Stimulated activated CD8-positive, alpha-beta memory T cell treated with anti-CD3 and anti-CD28 coated beads, Interleukin-15, amount 100 ng/mL, for 4 hours (primary cell): Measurements from ENCODE around the gene ADD1.

ENCODE experiments used
- DNase-seq, 2 donors: peaks; one replicate each; pipeline ENCODE4 v3.0.0-alpha.2; 2020; ENCODE audit warnings: low read depth in 2 of 2

Gene ADD1

GRCh38 chr4:2843263-2843940, at the start of gene ADD1:
Gene ADD1 (plus strand): TSS chr4:2843844. CDS start chr4:2875916, 32,072 bp downstream.
- peak; percentile 79 to 92 for DNase-seq

GRCh38 chr4:2794486-2795299, 49.0 kb upstream of the ADD1 start:
- no peak for DNase-seq

- no peak for DNase-seq
Observed at GRCh38 chr4:2795300-2795892, 48.2 kb upstream of the ADD1 start.

GRCh38 chr4:2795893-2796848, 47.5 kb upstream of the ADD1 start:
- DNase-seq, result no peak

GRCh38 chr4:2796849-2797544, 46.6 kb upstream of the ADD1 start:
- no peak for DNase-seq

GRCh38 chr4:2797545-2798305, 45.9 kb upstream of the ADD1 start:
- peak in 1 of 2 donors; percentile 51 for DNase-seq

- no peak for DNase-seq
Observed at GRCh38 chr4:2798399-2799223, 45.0 kb upstream of the ADD1 start.

- DNase-seq, result no peak
Observed at GRCh38 chr4:2799224-2799911, 44.3 kb upstream of the ADD1 start.

GRCh38 chr4:2799971-2800690, 43.5 kb upstream of the ADD1 start:
- DNase-seq, result no peak

GRCh38 chr4:2800691-2801596, 42.7 kb upstream of the ADD1 start:
- no peak for DNase-seq

- DNase-seq, result no peak
Observed at GRCh38 chr4:2802618-2803531, 40.8 kb upstream of the ADD1 start.

- no peak for DNase-seq
Observed at GRCh38 chr4:2803624-2804448, 39.8 kb upstream of the ADD1 start.

- no peak for DNase-seq
Observed at GRCh38 chr4:2804449-2804972, 39.1 kb upstream of the ADD1 start.

GRCh38 chr4:2804973-2805501, 38.6 kb upstream of the ADD1 start:
- DNase-seq, result no peak
